H1 (cell line): ENCODE measurements around the gene NT5DC3.

Experiments
- ASH2L ChIP-seq: fragments of 200-600, 300-600 bp; sonication (generic); IDR thresholded peaks from one replicate; pipeline ENCODE4 v1.7.1; 2017; ENCODE audit warnings: low read length
- ATF3 ChIP-seq: IDR thresholded peaks from 2 replicates; pipeline ENCODE4 v1.6.1; 2011; ENCODE audit warnings: low read depth, mild to moderate bottlenecking, low read length; ENCODE audit not compliant: insufficient read depth
- EP300 ChIP-seq, 2 experiments: IDR thresholded peaks; 1 replicate in 1 of 2; 2 replicates in 1 of 2; pipeline ENCODE4 v1.6.1; 2011 to 2012; ENCODE audit warnings: low read depth in 2 of 2, low read length in 2 of 2, mild to moderate bottlenecking in 2 of 2, borderline replicate concordance in 1 of 2, inconsistent platforms in 1 of 2, moderate library complexity in 1 of 2
- POLR2A ChIP-seq, 2 experiments: IDR thresholded peaks; 1 replicate in 1 of 2; 2 replicates in 1 of 2; pipeline ENCODE4 v1.6.1; 2011; ENCODE audit warnings: low read depth in 2 of 2, low read length in 2 of 2, mild to moderate bottlenecking in 2 of 2; ENCODE audit errors: control extremely low read depth in 1 of 2
- POLR2AphosphoS5 ChIP-seq: IDR thresholded peaks from 2 replicates; pipeline ENCODE4 v1.6.1; 2011; ENCODE audit warnings: low read depth, low read length
- POU5F1 ChIP-seq: IDR thresholded peaks from 2 replicates; pipeline ENCODE4 v1.6.1; 2011; ENCODE audit warnings: low read depth, mild to moderate bottlenecking, low read length, moderate library complexity
- RFX5 ChIP-seq: IDR thresholded peaks from 2 replicates; pipeline ENCODE4 v1.6.1; 2011; ENCODE audit warnings: low read depth, low read length, improper control_type of control experiment, borderline replicate concordance
- TF ChIP-seq, protein P1 (sequence below), 3 experiments: IDR thresholded peaks; 1 replicate in 2 of 3; 2 replicates in 1 of 3; pipeline versions ENCODE4 v1.5.1 to v1.6.1; 2011; ENCODE audit warnings: low read length in 3 of 3, mild to moderate bottlenecking in 3 of 3, inconsistent platforms in 2 of 3, low read depth in 1 of 3, moderate library complexity in 1 of 3; ENCODE audit not compliant: insufficient read depth in 1 of 3; ENCODE audit errors: control extremely low read depth in 1 of 3

DNA sequence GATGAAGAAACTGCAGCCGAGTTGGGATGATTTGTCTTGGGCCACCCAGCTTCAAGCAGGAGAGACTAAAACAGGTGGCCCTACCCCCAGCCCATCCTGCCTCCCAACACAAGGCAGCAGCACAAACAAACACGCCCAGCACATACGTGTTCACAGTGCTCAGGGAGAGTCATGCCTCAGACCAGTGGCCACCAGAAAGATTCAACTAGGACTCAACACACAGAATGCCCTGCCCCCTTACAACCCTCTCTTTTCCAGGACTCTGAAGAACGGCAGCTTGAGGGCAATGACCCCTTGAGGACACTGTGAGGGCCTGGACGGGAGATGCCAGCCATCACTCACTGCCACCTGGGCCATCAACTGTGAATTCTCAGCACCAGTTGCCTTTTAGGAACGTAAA lies 75.0 kb downstream of the NT5DC3 start:
- TF ChIP-seq, protein P1, sequence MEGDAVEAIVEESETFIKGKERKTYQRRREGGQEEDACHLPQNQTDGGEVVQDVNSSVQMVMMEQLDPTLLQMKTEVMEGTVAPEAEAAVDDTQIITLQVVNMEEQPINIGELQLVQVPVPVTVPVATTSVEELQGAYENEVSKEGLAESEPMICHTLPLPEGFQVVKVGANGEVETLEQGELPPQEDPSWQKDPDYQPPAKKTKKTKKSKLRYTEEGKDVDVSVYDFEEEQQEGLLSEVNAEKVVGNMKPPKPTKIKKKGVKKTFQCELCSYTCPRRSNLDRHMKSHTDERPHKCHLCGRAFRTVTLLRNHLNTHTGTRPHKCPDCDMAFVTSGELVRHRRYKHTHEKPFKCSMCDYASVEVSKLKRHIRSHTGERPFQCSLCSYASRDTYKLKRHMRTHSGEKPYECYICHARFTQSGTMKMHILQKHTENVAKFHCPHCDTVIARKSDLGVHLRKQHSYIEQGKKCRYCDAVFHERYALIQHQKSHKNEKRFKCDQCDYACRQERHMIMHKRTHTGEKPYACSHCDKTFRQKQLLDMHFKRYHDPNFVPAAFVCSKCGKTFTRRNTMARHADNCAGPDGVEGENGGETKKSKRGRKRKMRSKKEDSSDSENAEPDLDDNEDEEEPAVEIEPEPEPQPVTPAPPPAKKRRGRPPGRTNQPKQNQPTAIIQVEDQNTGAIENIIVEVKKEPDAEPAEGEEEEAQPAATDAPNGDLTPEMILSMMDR (IDR thresholded peaks at IDR 0.05; ENCODE audit: control extremely low read depth in 1 of 3, insufficient read depth in 1 of 3, low read depth in 1 of 3, low read length in 3 of 3), result no peak
- TF ChIP-seq ATF3 (no peak), ASH2L (no peak), POU5F1 (no peak), POLR2AphosphoS5 (no peak), POLR2A (IDR thresholded peaks at IDR 0.05; ENCODE audit: control extremely low read depth in 1 of 2, low read depth in 2 of 2, low read length in 2 of 2) (no peak), EP300 (IDR thresholded peaks at IDR 0.05; ENCODE audit: borderline replicate concordance in 1 of 2, low read depth in 2 of 2, low read length in 2 of 2) (no peak), RFX5 (no peak)
